Skeletal muscle cell (primary cell): ENCODE results near the gene ZNF512B.

ENCODE experiments used
- DNase-seq: peaks from one replicate; pipeline ENCODE4 v3.0.0-alpha.2; 2010; ENCODE audit warnings: low read depth
- H3K4me3 ChIP-seq: 2 replicates; pipeline ENCODE4 v1.5.1; 2011; ENCODE audit warnings: low read depth, mild to moderate bottlenecking, control low read depth, low read length, moderate library complexity

The ZNF512B gene

DNA sequence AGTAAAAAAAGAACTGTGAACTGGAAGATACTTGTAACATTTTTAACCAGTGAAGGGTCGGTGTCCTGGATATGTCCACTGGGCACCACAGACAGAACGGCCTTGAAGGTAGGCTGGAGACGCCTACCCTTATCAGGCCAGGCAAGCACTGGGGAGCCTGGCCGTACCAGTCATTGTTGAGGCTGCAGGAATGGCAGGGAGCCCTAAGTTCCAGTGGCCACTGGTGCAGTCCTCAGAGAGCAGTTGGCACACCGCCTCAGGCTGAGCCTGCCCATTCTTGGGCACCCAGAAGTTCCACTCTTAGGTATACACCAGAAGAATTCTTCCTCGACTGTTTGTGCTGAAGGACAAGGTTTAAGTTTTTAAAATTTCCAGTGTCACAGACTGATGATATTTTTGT is 54.3 kb downstream of the ZNF512B start:
- no peak overlapping the region for H3K4me3 ChIP-seq
- no peak for DNase-seq

DNA sequence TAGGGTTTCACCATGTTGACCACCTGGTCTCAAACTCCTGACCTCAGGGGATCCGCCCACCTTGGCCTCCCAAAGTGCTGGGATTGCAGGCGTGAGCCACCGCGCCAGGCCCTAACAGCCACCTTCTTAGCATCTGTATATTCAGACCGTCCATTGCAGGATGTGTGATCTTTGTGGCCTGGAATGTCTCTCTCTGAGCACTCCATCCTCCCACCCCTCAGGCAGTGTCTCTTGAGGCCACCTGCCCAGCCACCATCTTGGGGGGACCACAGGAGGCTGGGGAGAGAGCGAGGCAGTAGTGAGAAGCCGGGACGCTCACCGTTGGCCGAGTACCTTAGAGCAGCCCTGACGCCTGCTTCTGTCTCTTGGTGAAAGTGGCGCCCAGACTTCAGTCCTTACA is 56.0 kb downstream of the ZNF512B start:
- no peak for DNase-seq
- no peak overlapping the region for H3K4me3 ChIP-seq

GRCh38 chr20:63911176-63911575 is 58.6 kb downstream of the ZNF512B start:
- no peak for DNase-seq
- no peak overlapping the region for H3K4me3 ChIP-seq

- no peak for DNase-seq
- no peak overlapping the region for H3K4me3 ChIP-seq
These were observed 61.6 kb downstream of the ZNF512B start for GRCh38 chr20:63908008-63908682.
